NOMO-1 treated with dmso at 0.1 percent for 144 hours (cell line): ENCODE results near the gene SVOP.
"Not testable (repeated sequence)": the region's sequence is repeated elsewhere in the genome, so short reads cannot be mapped to it uniquely, and the experiment has no call there.

Experiments used
- DNase-seq: peaks from one replicate; lab custom pipeline; 2025; ENCODE audit not compliant: unreplicated experiment; lab: John Stamatoyannopoulos, UW

Gene SVOP

GRCh38 chr12:109033239-109034196 is 12.7 kb upstream of the SVOP start:
- no peak for DNase-seq

GRCh38 chr12:109029411-109029810 is 8.5 kb upstream of the SVOP start:
- DNase-seq: no peak

GRCh38 chr12:109028624-109029023 is 7.8 kb upstream of the SVOP start:
- not testable (repeated sequence) for DNase-seq

GRCh38 chr12:109027767-109028166 is 6.9 kb upstream of the SVOP start:
- DNase-seq: no peak

- no peak for DNase-seq
Measured at GRCh38 chr12:109020146-109020795, 597 bp downstream of the SVOP start.

GRCh38 chr12:109018296-109018695 is 2.6 kb downstream of the SVOP start:
- DNase-seq: no peak

GRCh38 chr12:109016978-109017377 is 3.9 kb downstream of the SVOP start:
- no peak for DNase-seq

- DNase-seq: no peak
Measured at GRCh38 chr12:109016016-109016415, 4.9 kb downstream of the SVOP start.

- no peak for DNase-seq
Measured at GRCh38 chr12:109014984-109015765, 5.7 kb downstream of the SVOP start.

GRCh38 chr12:109010259-109010658 is 10.6 kb downstream of the SVOP start:
- no peak for DNase-seq

GRCh38 chr12:109009766-109010165 is 11.1 kb downstream of the SVOP start:
- no peak for DNase-seq

GRCh38 chr12:109004017-109004416 is 16.9 kb downstream of the SVOP start:
- DNase-seq: no peak

- DNase-seq: no peak
Measured at GRCh38 chr12:108996320-108996719, 24.5 kb downstream of the SVOP start.

GRCh38 chr12:108995370-108995992 is 25.4 kb downstream of the SVOP start:
- DNase-seq: no peak

GRCh38 chr12:108990103-108990502 is 30.8 kb downstream of the SVOP start:
- not testable (repeated sequence) for DNase-seq

- DNase-seq: no peak
Measured at GRCh38 chr12:108989376-108989775, 31.5 kb downstream of the SVOP start.

- DNase-seq: no peak
Measured at GRCh38 chr12:108985750-108986149, 35.1 kb downstream of the SVOP start.

GRCh38 chr12:108983227-108983626 is 37.6 kb downstream of the SVOP start:
- no peak for DNase-seq

- DNase-seq: no peak
Measured at GRCh38 chr12:108982621-108983219, 38.1 kb downstream of the SVOP start.

GRCh38 chr12:108981835-108982234 is 39.0 kb downstream of the SVOP start:
- no peak for DNase-seq
